GM18951 (cell line): ENCODE measurements around the gene FCN2.

ENCODE experiments used
- POLR2A ChIP-seq: IDR thresholded peaks from 4 replicates; pipeline ENCODE4 v1.6.1; 2011; ENCODE audit warnings: mild to moderate bottlenecking; ENCODE audit not compliant: insufficient read length, insufficient read depth; ENCODE audit errors: extremely low read depth
- in situ Hi-C: fragments of 300-500 bp; cut with MboI; formaldehyde crosslinking; loops from one replicate; pipeline ENCODE4 v1.12.0; 2022; ENCODE audit warnings: low sequenced_read_pairs, mixed read lengths, inconsistent platforms; ENCODE audit not compliant: unreplicated experiment

Gene FCN2

GRCh38 chr9:134909511-134910481 is 29.2 kb downstream of the FCN2 start:
- TF ChIP-seq POLR2A = no peak
- in situ Hi-C loops = no loop called here

- in situ Hi-C loops = no loop called here
- no peak for TF ChIP-seq POLR2A
These were observed 31.7 kb downstream of the FCN2 start for GRCh38 chr9:134912126-134912840.

- TF ChIP-seq POLR2A = no peak
- in situ Hi-C loops = no loop called here
These were observed 32.6 kb downstream of the FCN2 start for GRCh38 chr9:134913041-134913712.

- in situ Hi-C loops = no loop called here
- no peak for TF ChIP-seq POLR2A
These were observed 33.3 kb downstream of the FCN2 start for GRCh38 chr9:134913713-134914500.

GRCh38 chr9:134914501-134914834 is 33.9 kb downstream of the FCN2 start:
- in situ Hi-C loops = no loop called here
- TF ChIP-seq POLR2A = no peak

GRCh38 chr9:134915046-134915985 is 34.7 kb downstream of the FCN2 start:
- TF ChIP-seq POLR2A = no peak
- in situ Hi-C loops = no loop called here

GRCh38 chr9:134916161-134916665 is 35.6 kb downstream of the FCN2 start:
- TF ChIP-seq POLR2A = no peak
- in situ Hi-C loops = no loop called here

GRCh38 chr9:134917431-134918373 is 37.1 kb downstream of the FCN2 start, which contains the start of gene FCN1:
TSS of gene FCN1 (minus strand) at chr9:134917912. CDS start at chr9:134917871, 41 bp downstream.
- in situ Hi-C loops = no loop called here
- no peak for TF ChIP-seq POLR2A

- in situ Hi-C loops = no loop called here
- no peak for TF ChIP-seq POLR2A
These were observed 38.0 kb downstream of the FCN2 start for GRCh38 chr9:134918646-134919045.

GRCh38 chr9:134919303-134919702 is 38.7 kb downstream of the FCN2 start:
- in situ Hi-C loops = no loop called here
- no peak for TF ChIP-seq POLR2A
